Chondrocyte (in vitro differentiated cells): ENCODE results near the gene MVK. TPM values are rescaled to one million over a fixed set of nuclear protein-coding genes. Genes with fewer than 3 reads are reported as not detected.

Source experiments
- DNase-seq: peaks from one replicate; pipeline ENCODE4 v3.0.0; 2021; ENCODE audit warnings: mixed read lengths, low spot score
- H3K27ac Mint-ChIP-seq: one replicate; pipeline ENCODE4 v1.8.0; 2021; ENCODE audit warnings: mild to moderate bottlenecking, moderate library complexity, mixed read lengths; ENCODE audit not compliant: unreplicated experiment
- H3K27me3 Mint-ChIP-seq: 2 replicates; pipeline ENCODE4 v1.8.0; 2021; ENCODE audit warnings: low read depth, mixed read lengths
- H3K36me3 Mint-ChIP-seq: 2 replicates; pipeline ENCODE4 v1.8.0; 2021; ENCODE audit warnings: low read depth, mixed read lengths
- H3K4me1 Mint-ChIP-seq: 2 replicates; pipeline ENCODE4 v1.8.0; 2021; ENCODE audit warnings: low read depth, mild to moderate bottlenecking, mixed read lengths
- H3K4me3 Mint-ChIP-seq: one replicate; pipeline ENCODE4 v1.8.0; 2021; ENCODE audit warnings: mild to moderate bottlenecking, moderate library complexity, mixed read lengths; ENCODE audit not compliant: unreplicated experiment
- H3K9me3 Mint-ChIP-seq: 2 replicates; pipeline ENCODE4 v1.8.0; 2021; ENCODE audit warnings: low read depth, mixed read lengths
- total RNA-seq: library from RNA; stranded (reverse); gene quantifications from 3 replicates; pipeline ENCODE4 v1.2.1, GENCODE V29; 2021
- TF ChIP-seq, protein P1 (sequence below): fragments of 200-600 bp; sonication (generic); IDR thresholded peaks from 2 replicates; pipeline ENCODE4 v1.5.0; 2021; ENCODE audit warnings: antibody characterized with exemption, mild to moderate bottlenecking, moderate library complexity

The MVK gene
- total RNA-seq, 1 donor from 2014 or later = 14.1 TPM

DNA sequence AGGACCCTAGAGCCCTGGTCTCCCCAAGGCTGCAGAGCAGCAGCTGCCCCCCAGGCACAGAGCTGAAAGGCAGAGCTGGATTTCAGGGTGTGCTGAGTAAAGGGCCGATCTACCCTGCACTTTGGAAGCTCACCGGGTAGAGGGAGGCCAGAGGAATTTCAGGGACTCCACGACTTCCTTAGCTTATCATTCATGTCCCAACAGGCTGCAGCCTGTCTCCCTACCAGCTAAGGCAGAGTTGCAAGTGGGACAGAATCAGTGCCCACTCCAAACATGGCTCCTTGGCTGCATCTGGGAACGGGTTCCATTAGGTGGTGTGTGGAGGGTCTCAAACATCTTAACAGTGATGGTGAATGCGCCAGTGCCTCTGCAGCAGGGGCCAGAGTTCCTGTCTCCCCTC is 27.8 kb upstream of the MVK start:
- Mint-ChIP-seq H3K4me3 (no peak overlapping the region), H3K4me1 (peaks cover 20% of the 10 kb centered on the region)
- DNase-seq = no peak

DNA sequence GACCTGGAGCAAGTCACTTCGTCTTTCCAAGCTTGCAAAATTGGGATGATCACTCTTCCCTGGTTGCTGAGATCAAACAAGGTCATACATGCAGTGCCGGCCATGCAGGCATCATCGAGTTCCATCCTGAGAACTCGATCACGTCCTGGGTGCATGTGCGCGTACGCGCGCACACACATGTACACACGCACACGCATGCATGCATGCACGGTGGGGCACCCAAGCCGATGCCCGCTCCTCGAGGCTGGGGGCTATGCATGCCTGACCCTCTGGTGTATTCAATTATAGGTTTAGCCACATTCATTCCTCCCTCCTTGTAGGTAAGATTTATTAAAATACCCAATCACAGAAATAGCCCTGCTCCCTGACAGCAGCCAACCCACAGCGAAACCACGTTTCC is 26.3 kb upstream of the MVK start:
- no peaks in the 10 kb centered on the region for H3K9me3 Mint-ChIP-seq
- DNase-seq = no peak
- H3K27me3 Mint-ChIP-seq = peaks cover 13% of the 10 kb centered on the region
- no peaks in the 10 kb centered on the region for H3K36me3 Mint-ChIP-seq
- no peak overlapping the region for H3K4me3 Mint-ChIP-seq
- no peak overlapping the region for H3K27ac Mint-ChIP-seq
- TF ChIP-seq, protein P1, sequence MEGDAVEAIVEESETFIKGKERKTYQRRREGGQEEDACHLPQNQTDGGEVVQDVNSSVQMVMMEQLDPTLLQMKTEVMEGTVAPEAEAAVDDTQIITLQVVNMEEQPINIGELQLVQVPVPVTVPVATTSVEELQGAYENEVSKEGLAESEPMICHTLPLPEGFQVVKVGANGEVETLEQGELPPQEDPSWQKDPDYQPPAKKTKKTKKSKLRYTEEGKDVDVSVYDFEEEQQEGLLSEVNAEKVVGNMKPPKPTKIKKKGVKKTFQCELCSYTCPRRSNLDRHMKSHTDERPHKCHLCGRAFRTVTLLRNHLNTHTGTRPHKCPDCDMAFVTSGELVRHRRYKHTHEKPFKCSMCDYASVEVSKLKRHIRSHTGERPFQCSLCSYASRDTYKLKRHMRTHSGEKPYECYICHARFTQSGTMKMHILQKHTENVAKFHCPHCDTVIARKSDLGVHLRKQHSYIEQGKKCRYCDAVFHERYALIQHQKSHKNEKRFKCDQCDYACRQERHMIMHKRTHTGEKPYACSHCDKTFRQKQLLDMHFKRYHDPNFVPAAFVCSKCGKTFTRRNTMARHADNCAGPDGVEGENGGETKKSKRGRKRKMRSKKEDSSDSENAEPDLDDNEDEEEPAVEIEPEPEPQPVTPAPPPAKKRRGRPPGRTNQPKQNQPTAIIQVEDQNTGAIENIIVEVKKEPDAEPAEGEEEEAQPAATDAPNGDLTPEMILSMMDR = no peak
- peaks cover 11% of the 10 kb centered on the region for H3K4me1 Mint-ChIP-seq

More for the DNA sequence above, 27.8 kb upstream of the MVK start:
- H3K36me3 Mint-ChIP-seq = no peaks in the 10 kb centered on the region
- H3K27ac Mint-ChIP-seq = no peak overlapping the region
- TF ChIP-seq, protein P1 = no peak
- H3K27me3 Mint-ChIP-seq = peaks cover 10% of the 10 kb centered on the region
- no peaks in the 10 kb centered on the region for H3K9me3 Mint-ChIP-seq

DNA sequence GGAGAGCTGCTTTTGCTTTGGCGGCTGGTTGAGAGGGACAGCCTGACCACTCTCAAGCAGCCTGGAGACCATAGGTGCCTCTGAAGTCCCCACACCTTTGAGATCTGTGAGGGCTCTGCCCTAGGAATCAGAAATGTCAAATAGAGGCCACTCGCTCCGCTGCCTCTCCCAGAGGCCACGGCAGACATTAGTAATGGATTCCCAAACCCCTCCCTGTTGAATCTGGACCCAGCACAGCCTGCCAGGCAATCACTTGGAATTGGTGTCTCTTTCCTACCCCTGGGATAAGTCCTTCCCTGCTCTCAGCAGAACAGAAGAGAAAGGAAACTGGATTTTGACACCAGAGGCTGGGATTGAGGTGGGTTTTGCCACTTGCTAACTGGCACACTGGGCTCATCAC is 25.3 kb upstream of the MVK start:
- no peak overlapping the region for H3K4me3 Mint-ChIP-seq
- DNase-seq = no peak
- no peaks in the 10 kb centered on the region for H3K9me3 Mint-ChIP-seq
- peaks cover 8% of the 10 kb centered on the region for H3K4me1 Mint-ChIP-seq
- H3K27ac Mint-ChIP-seq = no peak overlapping the region
- TF ChIP-seq, protein P1 = no peak
- no peaks in the 10 kb centered on the region for H3K36me3 Mint-ChIP-seq
- peaks cover 13% of the 10 kb centered on the region for H3K27me3 Mint-ChIP-seq

DNA sequence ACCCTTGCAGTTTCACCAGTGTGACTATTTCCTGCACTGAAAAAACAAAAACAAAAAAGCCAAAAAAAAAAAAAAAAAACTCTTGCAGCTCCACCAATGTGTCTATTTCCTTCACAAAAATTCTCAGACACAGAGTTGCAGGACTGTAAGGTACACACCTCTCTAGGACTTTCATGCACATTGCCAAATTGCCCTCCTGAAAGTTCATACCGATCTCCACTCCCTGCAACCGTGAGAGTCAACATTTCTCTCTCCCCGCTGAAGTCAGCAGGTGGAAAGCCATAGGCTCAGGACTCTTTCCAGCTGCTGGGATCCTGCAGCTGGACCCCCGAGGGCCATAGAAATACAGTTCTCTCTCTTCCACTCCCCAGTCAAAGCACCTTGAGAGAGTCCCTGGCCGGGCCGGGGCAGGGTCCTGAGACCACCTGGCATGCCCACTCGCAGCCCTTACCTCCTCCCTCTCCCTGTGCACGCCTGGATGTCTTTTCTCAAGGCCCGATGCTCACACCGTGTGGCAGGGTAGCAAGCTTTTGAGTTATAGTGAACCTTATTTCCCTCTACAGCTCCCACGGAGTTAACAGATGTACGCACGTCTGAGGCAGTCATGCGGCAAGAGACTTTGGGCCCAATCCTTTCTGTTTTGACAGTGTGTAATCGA is 23.9 kb upstream of the MVK start:
- H3K36me3 Mint-ChIP-seq = no peaks in the 10 kb centered on the region
- peaks cover 7% of the 10 kb centered on the region for H3K4me1 Mint-ChIP-seq
- H3K9me3 Mint-ChIP-seq = no peaks in the 10 kb centered on the region
- peak; percentile 37 for DNase-seq
- peaks cover 15% of the 10 kb centered on the region for H3K27me3 Mint-ChIP-seq
- H3K4me3 Mint-ChIP-seq = no peak overlapping the region
- TF ChIP-seq, protein P1 = no peak
- no peak overlapping the region for H3K27ac Mint-ChIP-seq

DNA sequence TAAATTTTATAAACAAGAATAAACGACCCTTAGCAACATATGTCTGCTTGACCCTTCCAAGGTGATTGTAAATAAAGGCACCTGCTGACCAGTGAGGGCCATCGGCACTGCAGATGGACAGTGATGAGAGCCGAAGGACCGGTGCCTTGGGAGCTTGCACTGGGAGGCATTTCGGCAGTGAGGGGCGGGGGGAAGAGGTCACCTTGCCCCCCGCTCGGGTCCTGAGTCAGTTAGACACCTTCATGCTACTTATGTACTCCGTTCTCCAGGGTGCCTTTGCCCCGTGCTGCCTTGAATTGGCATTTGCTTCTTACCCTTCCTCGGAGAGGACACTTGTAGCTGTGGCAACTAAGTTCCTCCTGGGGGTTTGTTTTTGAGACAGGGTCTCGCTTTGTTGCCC is 23.3 kb upstream of the MVK start:
- Mint-ChIP-seq H3K36me3 (no peaks in the 10 kb centered on the region), H3K4me3 (no peak overlapping the region), H3K27me3 (peaks cover 15% of the 10 kb centered on the region), H3K4me1 (peaks cover 2% of the 10 kb centered on the region), H3K9me3 (no peaks in the 10 kb centered on the region), H3K27ac (no peak overlapping the region)
- TF ChIP-seq, protein P1 = no peak
- peak; percentile 35 for DNase-seq
